Endometrial microvascular endothelial cells (primary cell): ENCODE results near the gene PMS1. TPM values are rescaled to one million over a fixed set of nuclear protein-coding genes. Genes with fewer than 3 reads are reported as not detected.
"Not testable (repeated sequence)": the region's sequence is repeated elsewhere in the genome, so short reads cannot be mapped to it uniquely, and the experiment has no call there.

Source experiments
- in situ Hi-C: cut with HindIII; loops from 2 replicates; pipeline ENCODE4 v1.10.0; 2017; ENCODE audit warnings: low sequenced_read_pairs, low pct_unique_long_range_greater_than_20kb; ENCODE audit errors: inconsistent ontology term
- total RNA-seq: library from RNA; depleted of rRNA; stranded (reverse); fragments of >200 nt; gene quantifications from one replicate; pipeline ENCODE4 v1.2.3, GENCODE V29; 2015; ENCODE audit errors: inconsistent ontology term

PMS1 gene
- total RNA-seq, 1 donor from 2014 or later, result 13.4 TPM

GRCh38 chr2:189799531-189799930 is 15.3 kb downstream of the PMS1 start:
- in situ Hi-C loops, result no loop called here

DNA sequence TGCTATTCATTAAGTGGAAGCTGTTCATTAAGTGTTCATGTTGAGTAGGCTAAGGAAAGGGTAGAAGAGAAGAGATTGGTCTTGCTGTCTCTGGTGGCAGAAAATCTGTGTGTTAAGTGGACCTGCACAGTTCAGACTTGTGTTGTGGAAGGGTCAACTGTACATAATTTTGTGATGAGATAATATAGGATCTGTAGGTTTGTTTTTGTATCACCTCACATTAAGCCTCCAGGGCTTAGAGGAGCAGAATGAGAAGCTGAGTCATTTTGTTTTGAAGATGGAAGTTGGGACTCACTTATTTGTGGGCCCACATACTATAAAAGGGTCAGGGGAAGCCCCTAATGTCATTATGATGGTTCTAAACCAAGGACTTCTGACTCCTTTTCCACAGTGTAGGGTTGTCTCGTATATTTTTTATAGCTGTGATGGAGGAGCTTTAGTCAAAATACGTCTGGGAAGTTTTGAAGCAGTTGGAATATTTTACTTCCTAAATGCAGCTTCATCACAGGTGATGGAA is 18.2 kb downstream of the PMS1 start:
- in situ Hi-C loops, result no loop called here

DNA sequence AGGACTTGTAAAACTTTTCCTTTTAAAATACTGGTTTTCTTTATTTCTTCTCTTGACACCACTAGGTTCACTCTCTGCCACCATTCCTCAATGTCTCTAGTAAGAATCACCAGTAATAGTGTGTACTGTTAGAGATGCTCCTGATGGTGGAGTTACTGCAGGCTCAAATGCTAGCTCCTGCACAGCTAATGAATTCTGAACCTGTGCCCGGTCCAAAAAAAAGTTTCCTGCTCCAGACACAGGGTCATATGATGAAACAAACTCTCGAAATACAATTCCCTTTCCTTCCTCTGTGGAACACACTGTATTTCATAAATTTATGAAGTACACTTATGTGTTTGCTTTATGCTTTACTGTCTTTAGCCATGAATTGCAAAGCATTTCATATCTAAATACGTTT is 19.2 kb downstream of the PMS1 start:
- in situ Hi-C loops, result no loop called here

GRCh38 chr2:189818249-189819038 is 34.2 kb downstream of the PMS1 start:
- in situ Hi-C loops, result no loop called here

GRCh38 chr2:189819297-189819704 is 35.1 kb downstream of the PMS1 start:
- in situ Hi-C loops, result no loop called here

DNA sequence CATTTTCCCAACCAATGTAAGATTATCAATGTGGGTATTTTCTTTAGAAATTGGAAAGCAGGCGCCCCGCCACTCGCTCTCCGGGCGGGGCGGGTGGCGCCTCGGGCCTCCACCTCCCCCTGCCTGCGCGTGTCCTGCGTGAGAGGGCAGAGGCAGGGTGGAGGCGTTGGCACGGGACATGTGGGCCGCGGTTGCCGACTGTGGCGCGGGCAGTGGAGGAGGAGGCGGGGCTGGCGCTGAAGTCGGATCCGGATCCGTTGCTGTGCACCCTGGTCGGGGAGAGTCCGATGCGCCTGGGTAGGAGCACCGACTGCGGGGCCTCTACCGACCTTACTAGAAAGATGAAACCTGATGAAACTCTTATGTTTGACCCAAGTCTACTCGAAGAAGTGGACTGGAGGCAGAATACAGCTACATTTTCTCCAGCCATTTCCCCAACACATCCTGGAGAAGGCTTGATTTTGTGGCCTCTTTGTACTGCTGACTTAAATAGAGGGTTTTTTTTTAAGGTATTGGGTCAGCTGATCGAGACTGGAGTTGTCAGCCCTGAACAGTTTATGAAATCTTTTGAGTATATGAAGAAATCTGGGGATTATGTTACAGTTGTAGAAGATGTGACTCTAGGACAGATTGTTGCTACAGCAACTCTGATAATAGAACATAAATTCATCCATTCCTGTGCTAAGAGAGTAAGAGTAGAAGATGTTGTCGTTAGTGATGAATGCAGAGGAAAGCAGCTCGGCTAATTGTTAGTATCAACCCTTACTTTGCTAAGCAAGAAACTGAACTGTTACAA is 37.9 kb downstream of the PMS1 start:
- in situ Hi-C loops, result no loop called here

DNA sequence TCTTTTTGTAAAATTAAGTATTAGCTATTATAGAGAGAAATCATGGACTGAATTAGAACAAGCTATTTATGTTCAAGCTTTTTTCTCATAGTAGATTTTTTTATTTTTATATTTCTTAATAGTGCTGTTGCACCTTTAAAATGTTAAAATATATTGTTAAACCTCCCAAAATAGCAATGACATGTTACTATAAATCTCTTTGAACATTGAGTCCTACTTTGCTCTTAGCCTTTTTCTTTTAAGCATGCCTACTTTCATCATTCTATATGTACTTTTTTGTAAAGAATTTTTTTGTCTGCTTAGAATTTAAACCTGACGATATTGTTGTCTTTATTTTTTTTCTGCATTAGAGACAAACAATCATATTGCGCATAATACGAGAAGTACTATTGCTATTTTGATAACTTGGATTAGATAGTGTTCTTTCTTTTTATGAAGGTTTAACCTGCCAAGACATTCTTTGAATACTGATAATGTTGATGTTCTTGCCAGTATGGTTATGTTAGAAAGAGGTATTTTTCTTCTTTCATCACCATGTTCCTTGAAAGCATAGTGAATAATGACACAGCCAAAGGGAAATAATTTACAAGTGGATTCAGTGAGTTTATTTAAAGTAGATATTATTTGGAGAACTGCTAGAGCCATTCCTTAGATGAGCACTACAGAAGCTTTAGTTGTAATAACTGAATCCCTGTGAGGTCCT is 40.6 kb downstream of the PMS1 start:
- in situ Hi-C loops, result no loop called here

DNA sequence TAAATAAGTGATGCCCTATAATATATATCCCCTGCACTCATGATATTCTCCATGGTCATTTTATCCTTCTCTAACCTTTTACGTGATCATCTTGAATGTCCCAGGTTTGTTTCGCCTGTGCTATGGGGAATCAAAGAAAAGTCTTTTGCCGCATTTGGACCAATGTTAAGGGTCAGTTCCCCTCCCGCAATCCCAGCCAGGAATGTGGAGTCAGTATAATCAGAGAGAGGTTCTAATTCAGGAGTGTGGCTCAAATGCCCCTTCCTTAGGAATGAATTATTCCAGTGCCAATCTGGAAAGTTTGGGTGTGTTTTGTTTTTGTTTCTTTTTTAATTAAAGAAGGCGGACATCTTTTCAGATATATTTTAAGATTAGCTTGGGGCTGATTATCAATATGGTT is 41.8 kb downstream of the PMS1 start:
- in situ Hi-C loops, result no loop called here

- in situ Hi-C loops, result no loop called here
These were observed 45.0 kb downstream of the PMS1 start for GRCh38 chr2:189829102-189829833.

- in situ Hi-C loops, result no loop called here
These were observed 46.3 kb downstream of the PMS1 start for GRCh38 chr2:189830510-189830909.

DNA sequence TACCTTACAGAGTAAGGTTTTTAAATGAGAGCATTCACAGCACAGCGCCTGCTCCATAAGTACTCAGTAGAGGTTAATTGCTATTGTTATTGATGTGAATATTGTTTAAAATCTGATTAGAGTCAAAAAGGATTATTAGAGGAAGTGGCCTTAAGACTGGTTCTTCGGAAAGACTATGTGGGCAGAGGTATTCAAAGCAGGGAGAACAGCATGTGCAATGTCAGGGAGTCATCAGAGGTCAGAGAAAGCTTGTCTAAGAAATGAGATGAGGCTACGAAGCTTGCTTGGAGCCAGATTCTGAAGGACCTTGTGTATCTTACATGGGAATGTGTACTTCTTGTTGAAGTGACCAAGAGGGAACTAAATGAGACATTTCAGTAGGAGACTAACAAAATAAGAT is 49.8 kb downstream of the PMS1 start:
- in situ Hi-C loops, result no loop called here

DNA sequence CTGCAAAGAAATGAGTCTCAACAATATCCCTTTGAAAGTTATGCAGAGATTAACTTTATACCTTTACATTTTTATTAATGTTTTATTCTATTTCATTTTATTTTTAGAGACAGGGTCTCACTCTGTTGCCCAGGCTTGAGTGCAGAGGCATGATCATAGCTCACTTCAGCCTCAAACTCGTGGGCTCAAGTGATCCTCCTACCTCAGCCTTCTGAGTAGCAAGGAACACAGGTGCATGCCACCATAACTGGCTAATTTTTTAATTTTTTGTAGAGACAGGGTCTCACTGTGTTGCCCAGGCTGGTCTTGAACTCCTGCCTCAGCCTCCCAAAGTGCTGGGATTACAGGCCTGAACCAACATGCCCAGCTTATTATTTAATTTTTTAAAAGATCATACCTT is 50.4 kb downstream of the PMS1 start:
- in situ Hi-C loops, result not testable (repeated sequence)

DNA sequence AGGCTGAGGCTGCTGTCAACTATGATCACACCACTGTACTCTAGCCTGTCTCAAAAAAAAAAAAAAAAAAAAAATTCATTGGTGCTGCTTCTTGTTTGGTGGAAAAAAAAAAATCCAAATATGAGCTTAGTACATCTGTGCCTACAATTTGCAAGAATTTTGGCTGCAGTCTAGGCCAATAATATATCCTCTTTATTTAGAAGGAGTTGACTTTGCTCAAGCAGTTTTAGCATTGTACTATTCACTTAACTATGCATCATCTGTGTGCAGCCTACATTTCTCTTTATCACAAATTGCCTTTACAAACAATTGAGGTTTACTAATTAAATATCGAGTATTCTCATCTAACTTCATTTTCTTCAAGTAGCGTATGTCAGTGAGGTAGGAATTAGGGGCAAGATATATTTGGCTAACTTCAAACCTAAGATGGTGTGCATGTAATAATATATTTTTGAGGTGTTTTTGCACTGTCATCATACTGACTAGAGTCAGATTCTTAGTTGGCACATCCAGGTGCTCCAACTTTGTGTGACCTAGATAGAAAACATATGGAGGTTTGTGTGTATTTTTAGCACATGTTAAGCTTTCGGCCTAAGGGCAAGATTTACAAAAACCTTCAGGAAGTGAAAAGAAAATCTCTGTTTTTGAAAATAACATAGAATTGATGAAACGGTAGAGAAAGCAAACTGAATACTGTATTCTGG is 51.8 kb downstream of the PMS1 start:
- in situ Hi-C loops, result no loop called here

DNA sequence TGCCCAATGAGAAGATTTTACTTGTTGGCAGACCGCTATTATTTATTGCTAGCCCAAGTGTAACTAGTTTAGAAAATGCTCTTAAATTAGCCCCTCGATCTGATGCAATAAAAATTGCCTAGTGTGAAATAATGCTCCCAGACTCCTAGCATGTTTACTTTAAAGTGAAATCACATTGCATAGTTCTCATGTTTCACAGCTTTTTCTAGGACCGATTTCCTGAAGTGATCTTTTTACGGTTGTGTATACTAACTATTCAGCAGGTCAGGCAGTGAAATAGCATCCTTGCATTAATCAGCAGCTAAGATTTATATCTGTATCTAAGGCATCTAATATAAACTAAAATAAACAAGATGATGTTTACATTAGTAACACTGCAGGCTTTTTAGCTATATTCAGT is 52.4 kb downstream of the PMS1 start:
- in situ Hi-C loops, result no loop called here

DNA sequence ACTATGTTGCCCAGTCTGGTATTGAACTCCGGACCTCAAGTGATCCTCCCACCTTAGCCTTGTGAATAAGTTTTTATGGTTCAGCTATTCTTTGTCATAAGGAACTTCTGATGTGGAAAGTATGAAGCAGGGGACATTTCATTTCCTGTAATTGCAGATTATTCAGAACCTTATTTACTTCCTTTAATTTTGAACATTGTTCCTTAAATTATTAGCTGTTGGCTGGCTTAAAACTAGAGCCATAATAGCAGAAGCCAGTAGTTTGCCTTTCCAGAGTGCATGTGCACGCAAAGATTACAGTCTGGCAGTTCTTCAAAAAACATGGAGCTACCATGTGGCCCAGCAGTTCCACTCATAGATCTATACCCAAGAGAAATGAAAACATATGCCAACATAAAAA is 53.1 kb downstream of the PMS1 start:
- in situ Hi-C loops, result no loop called here

DNA sequence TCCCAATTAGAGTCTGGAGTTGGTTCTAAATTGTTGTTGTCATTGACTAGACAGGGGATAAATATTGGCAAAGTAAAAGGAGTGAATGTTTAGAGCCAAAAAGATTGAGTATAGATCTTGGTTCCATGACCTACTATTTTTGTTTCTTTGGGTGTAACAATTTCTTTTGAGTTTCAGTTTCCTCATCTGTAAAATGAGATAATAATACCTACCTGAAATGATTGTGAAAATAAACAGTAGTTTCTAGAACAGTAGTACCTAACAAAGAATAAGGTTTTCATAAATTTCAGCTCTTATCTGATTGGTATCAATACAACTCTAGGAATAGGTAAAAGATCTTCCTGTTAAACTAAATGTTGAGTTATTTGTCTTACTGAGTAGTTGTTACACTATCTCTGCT is 56.8 kb downstream of the PMS1 start:
- in situ Hi-C loops, result no loop called here

GRCh38 chr2:189848276-189848675 is 64.0 kb downstream of the PMS1 start:
- in situ Hi-C loops, result no loop called here

GRCh38 chr2:189849550-189849949 is 65.3 kb downstream of the PMS1 start:
- in situ Hi-C loops, result no loop called here
